ENCODE measurements around the gene TKTL1.

The TKTL1 gene

GRCh38 chrX:154315416-154315815 is 19.8 kb downstream of the TKTL1 start:
- DNase-seq (ENCODE audit: low read depth) = no peak
- TF ChIP-seq CTCF (IDR thresholded peaks at IDR 0.05; ENCODE audit: low read length, missing control alignments) = no peak
- H3K4me3 ChIP-seq (replicated peaks; ENCODE audit: low read depth, low read length) = no peak overlapping the region

- peak; percentile 55 for TF ChIP-seq CTCF (IDR thresholded peaks at IDR 0.05; ENCODE audit: low read length, missing control alignments)
- no peak overlapping the region for H3K4me3 ChIP-seq (replicated peaks; ENCODE audit: low read depth, low read length)
- peak; percentile 38 for DNase-seq (ENCODE audit: low read depth)
Observed at GRCh38 chrX:154317391-154317995, 21.9 kb downstream of the TKTL1 start.

GRCh38 chrX:154320406-154320805 is 24.8 kb downstream of the TKTL1 start:
- DNase-seq (ENCODE audit: low read depth) = no peak
- H3K4me3 ChIP-seq (replicated peaks; ENCODE audit: low read depth, low read length) = no peak overlapping the region
- TF ChIP-seq CTCF (IDR thresholded peaks at IDR 0.05; ENCODE audit: low read length, missing control alignments) = no peak

GRCh38 chrX:154321152-154321551 is 25.6 kb downstream of the TKTL1 start:
- DNase-seq (ENCODE audit: low read depth) = no peak
- TF ChIP-seq CTCF (IDR thresholded peaks at IDR 0.05; ENCODE audit: low read length, missing control alignments) = no peak
- H3K4me3 ChIP-seq (replicated peaks; ENCODE audit: low read depth, low read length) = no peak overlapping the region

GRCh38 chrX:154321594-154321993 is 26.0 kb downstream of the TKTL1 start:
- TF ChIP-seq CTCF (IDR thresholded peaks at IDR 0.05; ENCODE audit: low read length, missing control alignments) = no peak
- DNase-seq (ENCODE audit: low read depth) = no peak
- H3K4me3 ChIP-seq (replicated peaks; ENCODE audit: low read depth, low read length) = no peak overlapping the region

GRCh38 chrX:154322890-154323289 is 27.3 kb downstream of the TKTL1 start:
- no peak for TF ChIP-seq CTCF (IDR thresholded peaks at IDR 0.05; ENCODE audit: low read length, missing control alignments)
- no peak for DNase-seq (ENCODE audit: low read depth)
- H3K4me3 ChIP-seq (replicated peaks; ENCODE audit: low read depth, low read length) = no peak overlapping the region

GRCh38 chrX:154323537-154323936 is 27.9 kb downstream of the TKTL1 start:
- no peak overlapping the region for H3K4me3 ChIP-seq (replicated peaks; ENCODE audit: low read depth, low read length)
- DNase-seq (ENCODE audit: low read depth) = no peak
- no peak for TF ChIP-seq CTCF (IDR thresholded peaks at IDR 0.05; ENCODE audit: low read length, missing control alignments)

Data from fibroblast of pulmonary artery (primary cell).